Endothelial cell of umbilical vein (primary cell): ENCODE measurements around the gene BAD. TPM values are rescaled to one million over a fixed set of nuclear protein-coding genes. Genes with fewer than 3 reads are reported as not detected.

Experiments
- BruUV-seq: library from RNA; stranded (reverse); fragments of 400-500 nt; replicated peaks from 2 replicates; lab custom pipeline; 2021; lab: Mats Ljungman, UMichigan
- CTCF ChIA-PET: fragments of 300-600, 350-600 bp; sonication (Branson Sonifier 250); formaldehyde crosslinking; loops from one replicate; lab custom pipeline; 2021; ENCODE audit warnings: antibody characterized with exemption, inconsistent platforms; lab: Charles Lee
- POLR2A ChIA-PET: fragments of 300-600, 350-600 bp; sonication (Branson Sonifier 250); formaldehyde crosslinking; loops from one replicate; lab custom pipeline; 2021; ENCODE audit warnings: antibody characterized with exemption, inconsistent platforms; lab: Charles Lee
- DNase-seq: peaks from one replicate; pipeline ENCODE4 v3.0.0-alpha.2; 2011; ENCODE audit warnings: low read depth, low spot score
- FAIRE-seq: peaks from 2 replicates; lab custom pipeline; 2011; peaks lifted over from hg19 to GRCh38; lab: Jason Lieb, UNC
- H2AFZ ChIP-seq: 2 replicates; pipeline ENCODE4 v1.6.0; 2012; ENCODE audit warnings: low read depth, low read length, control low read depth, inconsistent platforms
- H3K27ac ChIP-seq: 2 replicates; pipeline ENCODE4 v1.5.1; 2011; ENCODE audit warnings: low read depth, mild to moderate bottlenecking, control low read depth, low read length, moderate library complexity; ENCODE audit not compliant: insufficient read depth
- H3K27me3 ChIP-seq, 2 experiments: 2 replicates each; pipeline versions ENCODE4 v1.6.0 to v1.6.1; 2011; ENCODE audit warnings: low read length in 2 of 2, mixed read lengths in 1 of 2; ENCODE audit not compliant: control insufficient read depth in 2 of 2, insufficient read depth in 2 of 2
- H3K36me3 ChIP-seq, 2 experiments: 2 replicates in 1 of 2; 3 replicates in 1 of 2; pipeline ENCODE4 v1.5.1; 2011; ENCODE audit warnings: low read length in 2 of 2, mild to moderate bottlenecking in 1 of 2, moderate library complexity in 1 of 2; ENCODE audit not compliant: control insufficient read depth in 2 of 2, insufficient read depth in 2 of 2; ENCODE audit errors: extremely low read depth in 1 of 2
- H3K4me1 ChIP-seq: 3 replicates; pipeline ENCODE4 v1.5.1; 2011; ENCODE audit warnings: mild to moderate bottlenecking, low read length; ENCODE audit not compliant: control insufficient read depth, insufficient read depth; ENCODE audit errors: extremely low read depth
- H3K4me2 ChIP-seq: 2 replicates; pipeline ENCODE4 v1.6.1; 2011; ENCODE audit warnings: low read length, control low read depth, mixed read lengths; ENCODE audit not compliant: insufficient read depth
- H3K4me3 ChIP-seq, 3 experiments: fragments of 200-600 bp in 1 of 3; sonication (generic), shearing (Covaris generic) in 1 of 3; replicated peaks in 1 of 3; 2 replicates each; pipeline ENCODE4 v1.5.1; 2011 to 2016; ENCODE audit warnings: control low read depth in 3 of 3, low read length in 3 of 3, mild to moderate bottlenecking in 2 of 3, inconsistent platforms in 1 of 3, low read depth in 1 of 3, moderate library complexity in 1 of 3; ENCODE audit not compliant: insufficient read depth in 1 of 3
- H3K79me2 ChIP-seq: 2 replicates; pipeline ENCODE4 v1.6.0; 2012; ENCODE audit warnings: low read length, inconsistent platforms; ENCODE audit not compliant: control insufficient read depth, insufficient read depth
- H3K9ac ChIP-seq: replicated peaks from 2 replicates; pipeline ENCODE3; 2011; ENCODE audit warnings: low read length, control low read depth; ENCODE audit not compliant: insufficient read depth; ENCODE audit errors: extremely low read depth
- H3K9me1 ChIP-seq: replicated peaks from 3 replicates; pipeline ENCODE4 v1.6.0; 2011; ENCODE audit warnings: mild to moderate bottlenecking, low read length; ENCODE audit not compliant: control insufficient read depth, insufficient read depth; ENCODE audit errors: extremely low read depth
- H3K9me3 ChIP-seq: replicated peaks from 2 replicates; pipeline ENCODE4 v1.5.1; 2012; ENCODE audit warnings: low read length, inconsistent platforms; ENCODE audit not compliant: control insufficient read depth, insufficient read depth
- H4K20me1 ChIP-seq: replicated peaks from 2 replicates; pipeline ENCODE3; 2011; ENCODE audit warnings: mild to moderate bottlenecking, low read length; ENCODE audit not compliant: control insufficient read depth, insufficient read depth; ENCODE audit errors: extremely low read depth
- EZH2 ChIP-seq: IDR thresholded peaks from 2 replicates; pipeline ENCODE4 v1.6.1; 2012; ENCODE audit warnings: borderline replicate concordance, low read depth, mild to moderate bottlenecking, moderate library complexity, low read length, inconsistent platforms; ENCODE audit not compliant: severe bottlenecking
- FOS ChIP-seq: IDR thresholded peaks from 2 replicates; pipeline ENCODE4 v1.6.1; 2011; ENCODE audit warnings: mild to moderate bottlenecking, low read length, moderate library complexity, borderline replicate concordance; ENCODE audit not compliant: insufficient read depth
- GATA2 ChIP-seq: IDR thresholded peaks from 2 replicates; pipeline ENCODE4 v1.7.0; 2011; ENCODE audit warnings: low read depth, mild to moderate bottlenecking, moderate library complexity, mixed read lengths, low read length; ENCODE audit not compliant: insufficient read length, insufficient read depth
- JUN ChIP-seq: IDR thresholded peaks from 2 replicates; pipeline ENCODE4 v1.6.1; 2011; ENCODE audit warnings: borderline replicate concordance, low read depth; ENCODE audit not compliant: insufficient read length, insufficient read depth
- MAX ChIP-seq: IDR thresholded peaks from 2 replicates; pipeline ENCODE4 v1.6.1; 2011; ENCODE audit not compliant: insufficient read depth, insufficient read length
- MYC ChIP-seq: IDR thresholded peaks from one replicate; pipeline ENCODE4 v1.6.1; 2011; ENCODE audit warnings: mild to moderate bottlenecking, low read depth, low read length
- POLR2A ChIP-seq: IDR thresholded peaks from 2 replicates; pipeline ENCODE4 v1.6.1; 2012; ENCODE audit warnings: low read depth, mild to moderate bottlenecking, control low read depth, low read length
- POLR2AphosphoS5 ChIP-seq: IDR thresholded peaks from 2 replicates; pipeline ENCODE4 v1.6.1; 2012; ENCODE audit warnings: low read depth, mild to moderate bottlenecking, control low read depth, low read length, moderate library complexity; ENCODE audit not compliant: insufficient read depth
- dilution Hi-C: fragments of 300-500 bp; cut with MboI; formaldehyde crosslinking; loops from one replicate; pipeline ENCODE4 v1.15.0; 2019; ENCODE audit warnings: low sequenced_read_pairs; ENCODE audit not compliant: extremely low pct_ligation_motif_present
- intact Hi-C: fragments of 100-400 bp; cut with micrococcal nuclease; formaldehyde crosslinking; loops from one replicate; pipeline ENCODE4 v1.10.0; 2022
- polyA plus RNA-seq, 4 experiments: library from polyadenylated mRNA; depleted of rRNA in 3 of 4; stranded (reverse) in 3 of 4; unstranded in 1 of 4; fragments of >200 nt; gene quantifications; 2 replicates each; pipeline versions ENCODE4 v1.2.1 to v1.2.3, GENCODE V29; 2011 to 2012; ENCODE audit warnings: missing spikeins in 1 of 4
- total RNA-seq: library from RNA; stranded (reverse); gene quantifications from 2 replicates; pipeline ENCODE4 v1.2.3, GENCODE V29; 2021
- TF ChIP-seq, protein P1 (sequence below), 2 donors: IDR thresholded peaks; 1 replicate in 1 of 2; 2 replicates in 1 of 2; pipeline ENCODE4 v1.5.1; 2011; ENCODE audit warnings: low read length in 2 of 2, mild to moderate bottlenecking in 2 of 2, moderate library complexity in 2 of 2, control low read depth in 1 of 2, inconsistent platforms in 1 of 2, low read depth in 1 of 2; ENCODE audit not compliant: insufficient read depth in 1 of 2; ENCODE audit errors: extremely low read depth in 1 of 2

Gene BAD
- total and polyA plus RNA-seq, 2 donors (not counting 3 experiments of a cell fraction or from before 2014, with no cell fraction given), result 65.3 to 88.0 TPM

DNA sequence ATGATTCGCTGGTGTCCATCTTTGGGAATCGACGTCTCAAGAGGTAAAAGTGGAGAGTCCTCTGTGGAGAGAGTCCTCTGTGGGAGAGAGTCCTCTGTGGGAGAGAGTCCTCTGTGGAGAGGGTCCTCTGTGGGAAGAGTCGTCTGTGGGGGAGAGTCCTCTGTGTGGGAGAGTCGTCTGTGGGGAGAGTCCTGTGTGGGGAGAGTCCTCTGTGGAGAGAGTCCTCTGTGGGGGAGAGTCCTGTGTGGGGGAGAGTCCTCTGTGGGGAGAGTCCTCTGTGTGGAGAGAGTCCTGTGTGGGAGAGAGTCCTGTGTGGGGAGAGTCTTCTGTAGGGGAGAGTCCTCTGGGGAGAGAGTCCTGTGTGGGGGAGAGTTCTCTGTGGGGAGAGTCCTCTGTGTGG is 36.6 kb upstream of the BAD start:
- Histone ChIP-seq H3K79me2 (peaks cover 4% of the 10 kb centered on the region), H4K20me1 (no peaks in the 10 kb centered on the region), H3K4me1 (peaks cover 10% of the 10 kb centered on the region), H3K4me2 (no peak overlapping the region), H3K36me3 (peaks cover 0 to 11% of the 10 kb centered on the region in 2 experiments), H3K4me3 (no peak overlapping the region), H3K9ac (no peak overlapping the region), H3K9me3 (no peaks in the 10 kb centered on the region), H3K27me3 (no peaks in the 10 kb centered on the region), H3K27ac (no peak overlapping the region), H3K9me1 (no peaks in the 10 kb centered on the region), H2AFZ (no peak overlapping the region)
- FAIRE-seq (no peak), DNase-seq (no peak)
- dilution Hi-C loops (no loop called here), intact Hi-C loops (no loop called here)
- ChIA-PET POLR2A (no interaction called here), CTCF (no interaction called here)
- no TSS peak for BruUV-seq
- TF ChIP-seq FOS, result no peak
- TF ChIP-seq MAX, result no peak
- TF ChIP-seq, protein P1, sequence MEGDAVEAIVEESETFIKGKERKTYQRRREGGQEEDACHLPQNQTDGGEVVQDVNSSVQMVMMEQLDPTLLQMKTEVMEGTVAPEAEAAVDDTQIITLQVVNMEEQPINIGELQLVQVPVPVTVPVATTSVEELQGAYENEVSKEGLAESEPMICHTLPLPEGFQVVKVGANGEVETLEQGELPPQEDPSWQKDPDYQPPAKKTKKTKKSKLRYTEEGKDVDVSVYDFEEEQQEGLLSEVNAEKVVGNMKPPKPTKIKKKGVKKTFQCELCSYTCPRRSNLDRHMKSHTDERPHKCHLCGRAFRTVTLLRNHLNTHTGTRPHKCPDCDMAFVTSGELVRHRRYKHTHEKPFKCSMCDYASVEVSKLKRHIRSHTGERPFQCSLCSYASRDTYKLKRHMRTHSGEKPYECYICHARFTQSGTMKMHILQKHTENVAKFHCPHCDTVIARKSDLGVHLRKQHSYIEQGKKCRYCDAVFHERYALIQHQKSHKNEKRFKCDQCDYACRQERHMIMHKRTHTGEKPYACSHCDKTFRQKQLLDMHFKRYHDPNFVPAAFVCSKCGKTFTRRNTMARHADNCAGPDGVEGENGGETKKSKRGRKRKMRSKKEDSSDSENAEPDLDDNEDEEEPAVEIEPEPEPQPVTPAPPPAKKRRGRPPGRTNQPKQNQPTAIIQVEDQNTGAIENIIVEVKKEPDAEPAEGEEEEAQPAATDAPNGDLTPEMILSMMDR (IDR thresholded peaks at IDR 0.05; ENCODE audit: extremely low read depth in 1 of 2, insufficient read depth in 1 of 2, low read depth in 1 of 2, low read length in 2 of 2), result no peak
- no peak for TF ChIP-seq GATA2
- no peak for TF ChIP-seq EZH2
- no peak for TF ChIP-seq POLR2AphosphoS5
- TF ChIP-seq POLR2A, result no peak
- no peak for TF ChIP-seq MYC
- TF ChIP-seq JUN, result no peak
